T-helper 17 cell (primary cell): ENCODE results near the gene PANK1. TPM values are rescaled to one million over a fixed set of nuclear protein-coding genes. Genes with fewer than 3 reads are reported as not detected.
A peak's percentile ranks its signal among the peaks of the same experiment; 100 is the strongest.
"Not testable (repeated sequence)": the region's sequence is repeated elsewhere in the genome, so short reads cannot be mapped to it uniquely, and the experiment has no call there.

Experiments
- ATAC-seq: fragments of 150-1000 bp; cut with Tn5 transposase; 2 replicates; pipeline ENCODE4 v1.10.0; 2021; ENCODE audit warnings: mild to moderate bottlenecking, moderate library complexity
- DNase-seq, 3 donors: peaks; one replicate each; pipeline versions ENCODE4 v3.0.0 to v3.0.0-alpha.2; 2020 to 2021
- H3K9me3 ChIP-seq: one replicate; pipeline ENCODE4 v1.7.0; 2013; ENCODE audit warnings: low read length, mild to moderate bottlenecking; ENCODE audit not compliant: control insufficient read depth, poor library complexity, severe bottlenecking
- H3K27ac Mint-ChIP-seq: one replicate; pipeline ENCODE4 v1.8.0; 2022; ENCODE audit warnings: mild to moderate bottlenecking, moderate library complexity, mixed read lengths
- H3K27me3 Mint-ChIP-seq: one replicate; pipeline ENCODE4 v1.8.0; 2022; ENCODE audit warnings: mixed read lengths
- H3K36me3 Mint-ChIP-seq: one replicate; pipeline ENCODE4 v1.8.0; 2022; ENCODE audit warnings: low read depth, mixed read lengths
- H3K4me1 Mint-ChIP-seq: one replicate; pipeline ENCODE4 v1.8.0; 2022; ENCODE audit warnings: mild to moderate bottlenecking, mixed read lengths
- H3K4me3 Mint-ChIP-seq: one replicate; pipeline ENCODE4 v1.8.0; 2022; ENCODE audit warnings: mild to moderate bottlenecking, moderate library complexity, mixed read lengths
- total RNA-seq, 4 donors: library from RNA in 2 of 4; stranded (reverse) in 2 of 4; gene quantifications; one replicate each; pipeline ENCODE4 v1.2.3 and lab custom pipeline; 2022 to 2026

PANK1 gene
- total RNA-seq, 2 donors from 2014 or later = 1.2 to 1.6 TPM

- peaks cover 4% of the 10 kb centered on the region for H3K4me1 Mint-ChIP-seq
- H3K27ac Mint-ChIP-seq = no peak overlapping the region
- no peak overlapping the region for H3K4me3 Mint-ChIP-seq
Observed at GRCh38 chr10:89549510-89549909, 95.5 kb downstream of the PANK1 start.

GRCh38 chr10:89548673-89549072 lies 96.4 kb downstream of the PANK1 start:
- ATAC-seq (no peak), DNase-seq (no peak)
- Mint-ChIP-seq H3K27ac (no peak overlapping the region), H3K4me3 (no peak overlapping the region), H3K36me3 (no peaks in the 10 kb centered on the region), H3K4me1 (peaks cover 4% of the 10 kb centered on the region), H3K27me3 (peaks cover 21% of the 10 kb centered on the region)
- no peaks in the 10 kb centered on the region for H3K9me3 ChIP-seq

More at GRCh38 chr10:89549510-89549909, 95.5 kb downstream of the PANK1 start:
- no peak for ATAC-seq
- Mint-ChIP-seq H3K27me3 (peaks cover 22% of the 10 kb centered on the region), H3K36me3 (no peaks in the 10 kb centered on the region)
- no peak for DNase-seq
- no peaks in the 10 kb centered on the region for H3K9me3 ChIP-seq

- ATAC-seq = no peak
- Mint-ChIP-seq H3K27ac (no peak overlapping the region), H3K4me3 (no peak overlapping the region), H3K27me3 (peaks cover 20% of the 10 kb centered on the region), H3K4me1 (peaks cover 4% of the 10 kb centered on the region), H3K36me3 (no peaks in the 10 kb centered on the region)
- no peak for DNase-seq
- H3K9me3 ChIP-seq = no peaks in the 10 kb centered on the region
Observed at GRCh38 chr10:89547853-89548513, 97.1 kb downstream of the PANK1 start.

GRCh38 chr10:89546651-89547050 lies 98.4 kb downstream of the PANK1 start:
- not testable (repeated sequence) for H3K36me3 Mint-ChIP-seq, H3K4me1 Mint-ChIP-seq, H3K4me3 Mint-ChIP-seq, H3K27ac Mint-ChIP-seq, DNase-seq, ATAC-seq, H3K9me3 ChIP-seq
- peaks cover 21% of the 10 kb centered on the region for H3K27me3 Mint-ChIP-seq

- H3K4me3 Mint-ChIP-seq = no peak overlapping the region
- peaks cover 7% of the 10 kb centered on the region for H3K36me3 Mint-ChIP-seq
- H3K27ac Mint-ChIP-seq = no peak overlapping the region
- peaks cover 4% of the 10 kb centered on the region for H3K4me1 Mint-ChIP-seq
- DNase-seq (no peak), ATAC-seq (no peak)
- H3K9me3 ChIP-seq = no peaks in the 10 kb centered on the region
- H3K27me3 Mint-ChIP-seq = peaks cover 36% of the 10 kb centered on the region
Observed at GRCh38 chr10:89543841-89544240, 101.2 kb downstream of the PANK1 start.

GRCh38 chr10:89540420-89540949 lies 104.6 kb downstream of the PANK1 start:
- ATAC-seq (no peak), DNase-seq (no peak)
- no peaks in the 10 kb centered on the region for H3K4me1 Mint-ChIP-seq
- no peak overlapping the region for H3K4me3 Mint-ChIP-seq
- no peaks in the 10 kb centered on the region for H3K9me3 ChIP-seq
- H3K27me3 Mint-ChIP-seq = peaks cover 58% of the 10 kb centered on the region
- no peak overlapping the region for H3K27ac Mint-ChIP-seq
- peaks cover 7% of the 10 kb centered on the region for H3K36me3 Mint-ChIP-seq

- Mint-ChIP-seq H3K36me3 (peaks cover 5% of the 10 kb centered on the region), H3K27ac (no peak overlapping the region), H3K27me3 (peaks cover 71% of the 10 kb centered on the region), H3K4me3 (no peak overlapping the region), H3K4me1 (peaks cover 4% of the 10 kb centered on the region)
- H3K9me3 ChIP-seq = no peaks in the 10 kb centered on the region
- DNase-seq = no peak
- ATAC-seq = no peak
Observed at GRCh38 chr10:89537364-89537763, 107.7 kb downstream of the PANK1 start.

GRCh38 chr10:89536013-89536354 lies 109.1 kb downstream of the PANK1 start:
- ATAC-seq (no peak), DNase-seq (no peak)
- peaks cover 80% of the 10 kb centered on the region for H3K27me3 Mint-ChIP-seq
- peaks cover 4% of the 10 kb centered on the region for H3K4me1 Mint-ChIP-seq
- H3K9me3 ChIP-seq = no peaks in the 10 kb centered on the region
- H3K27ac Mint-ChIP-seq = no peak overlapping the region
- peak overlapping the region; percentile 49 for H3K4me3 Mint-ChIP-seq
- H3K36me3 Mint-ChIP-seq = peaks cover 5% of the 10 kb centered on the region

- Mint-ChIP-seq H3K27me3 (peaks cover 80% of the 10 kb centered on the region), H3K36me3 (peaks cover 3% of the 10 kb centered on the region), H3K4me1 (peaks cover 4% of the 10 kb centered on the region), H3K4me3 (peak within 1 kb of the TSS; percentile 49), H3K27ac (no peak within 1 kb of the TSS)
- H3K9me3 ChIP-seq = no peaks in the 10 kb centered on the region
- no peak for ATAC-seq
- no peak for DNase-seq
Observed at GRCh38 chr10:89535171-89536012, 109.7 kb downstream of the PANK1 start, which contains the start of gene SLC16A12. TSS of gene SLC16A12 (minus strand) at chr10:89535594. CDS start at chr10:89462578, 73,016 bp downstream.

GRCh38 chr10:89534826-89535166 lies 110.2 kb downstream of the PANK1 start:
- no peak for DNase-seq
- H3K4me1 Mint-ChIP-seq = peaks cover 4% of the 10 kb centered on the region
- peaks cover 78% of the 10 kb centered on the region for H3K27me3 Mint-ChIP-seq
- no peak overlapping the region for H3K27ac Mint-ChIP-seq
- peak overlapping the region; percentile 36 for H3K4me3 Mint-ChIP-seq
- peaks cover 3% of the 10 kb centered on the region for H3K36me3 Mint-ChIP-seq
- ATAC-seq = no peak
- H3K9me3 ChIP-seq = no peaks in the 10 kb centered on the region

Other genes with a start within 250 kb of the PANK1 start
- gene IFIT5, start 230.7 kb downstream of the PANK1 start, total RNA-seq = 10 to 100 TPM; 12.7 to 15.2 TPM
- gene SLC16A12, start 109.6 kb downstream of the PANK1 start, total RNA-seq = not detected
- gene KIF20B, start 56.3 kb upstream of the PANK1 start, total RNA-seq = 10 to 100 TPM; 17.6 to 36.2 TPM